ENCODE results near the gene BLID.

GRCh38 chr11:122071709-122072202 is 44.3 kb downstream of the BLID start:
- TF ChIP-seq ZFP3 (tag by site-specific recombination; IDR thresholded peaks at IDR 0.05; ENCODE audit: low read depth) (no peak), PRDM6 (tag by site-specific recombination; IDR thresholded peaks at IDR 0.05) (no peak), ZBTB49 (tag by site-specific recombination; IDR thresholded peaks at IDR 0.05; ENCODE audit: low read depth) (no peak), ZNF792 (tag by site-specific recombination; IDR thresholded peaks at IDR 0.05) (no peak), HOXA7 (CRISPR knock-in tag; IDR thresholded peaks at IDR 0.05; ENCODE audit: borderline replicate concordance) (no peak), ZNF214 (tag by site-specific recombination; IDR thresholded peaks at IDR 0.05; ENCODE audit: borderline replicate concordance) (no peak), ZNF626 (tag by site-specific recombination; IDR thresholded peaks at IDR 0.05) (no peak), CTCF (tag by site-specific recombination; IDR thresholded peaks at IDR 0.05) (no peak), ZNF133 (tag by site-specific recombination; IDR thresholded peaks at IDR 0.05) (no peak)
